Measurements from ENCODE around the gene FRRS1.
A peak's percentile ranks its signal among the peaks of the same experiment; 100 is the strongest.

FRRS1 gene

GRCh38 chr1:99675292-99675691, 91.1 kb downstream of the FRRS1 start:
- DNase-seq = no peak

DNA sequence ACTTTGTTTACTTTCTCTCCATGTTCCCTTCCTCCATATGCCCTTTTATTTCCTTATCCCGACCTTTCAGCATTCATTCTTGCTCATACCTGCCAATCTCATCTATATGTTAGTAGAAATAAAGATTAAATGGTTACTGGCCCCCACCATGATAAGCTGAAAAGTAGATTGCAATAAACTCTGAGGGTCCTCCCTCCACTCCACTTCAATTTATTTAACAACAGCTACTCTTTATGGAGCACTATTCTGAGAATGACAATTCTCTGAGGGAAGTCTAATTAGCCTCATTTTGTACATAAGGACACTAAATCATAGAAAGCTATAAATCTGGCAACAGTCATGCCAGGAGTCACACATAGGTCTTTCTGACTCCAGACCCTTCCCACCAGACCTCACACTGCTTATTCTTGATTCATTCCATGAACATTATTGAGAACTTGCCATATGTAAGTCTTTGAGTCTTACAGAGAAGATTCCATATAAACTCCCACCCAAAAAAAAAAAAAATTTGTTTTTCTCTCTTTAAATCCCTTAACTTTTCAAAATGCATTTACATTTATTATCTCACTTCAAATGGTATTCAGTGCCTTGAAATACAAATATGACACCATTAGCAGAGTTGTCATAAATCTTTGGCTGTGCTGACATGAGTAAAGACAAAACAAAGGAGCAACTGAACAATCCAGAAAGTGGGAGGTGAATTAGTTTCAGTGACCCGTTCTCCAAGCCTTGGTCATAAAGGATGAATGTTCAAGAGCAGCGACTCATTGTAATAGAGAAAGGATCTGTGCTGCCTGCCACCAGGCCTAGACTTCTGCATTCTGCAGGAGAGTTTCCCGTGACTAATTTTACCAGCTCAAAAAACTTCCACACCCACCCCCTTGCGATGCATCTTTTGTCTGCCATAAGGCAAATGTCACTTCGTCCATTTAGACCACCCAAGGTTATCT, 92.0 kb downstream of the FRRS1 start:
- peak; percentile 27 to 38 for DNase-seq

DNA sequence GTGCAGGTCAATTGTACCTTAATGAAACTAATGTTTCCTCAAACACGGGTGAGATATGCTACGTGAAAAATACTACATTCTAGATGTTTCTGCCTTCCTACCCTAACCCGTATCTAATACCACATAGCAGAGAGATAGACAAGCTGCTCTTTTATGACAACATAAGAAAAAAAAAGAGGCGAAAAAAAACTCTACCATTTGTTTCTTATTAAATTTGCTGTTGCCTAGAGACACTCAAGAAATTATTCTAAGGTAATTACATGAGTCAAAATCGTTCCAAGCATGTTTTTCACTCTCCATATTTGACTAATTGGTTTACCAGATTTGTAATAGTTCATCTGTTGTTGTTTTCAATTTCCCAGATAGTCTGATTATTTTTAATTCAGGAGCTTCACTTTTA, 93.1 kb downstream of the FRRS1 start:
- DNase-seq = no peak

DNA sequence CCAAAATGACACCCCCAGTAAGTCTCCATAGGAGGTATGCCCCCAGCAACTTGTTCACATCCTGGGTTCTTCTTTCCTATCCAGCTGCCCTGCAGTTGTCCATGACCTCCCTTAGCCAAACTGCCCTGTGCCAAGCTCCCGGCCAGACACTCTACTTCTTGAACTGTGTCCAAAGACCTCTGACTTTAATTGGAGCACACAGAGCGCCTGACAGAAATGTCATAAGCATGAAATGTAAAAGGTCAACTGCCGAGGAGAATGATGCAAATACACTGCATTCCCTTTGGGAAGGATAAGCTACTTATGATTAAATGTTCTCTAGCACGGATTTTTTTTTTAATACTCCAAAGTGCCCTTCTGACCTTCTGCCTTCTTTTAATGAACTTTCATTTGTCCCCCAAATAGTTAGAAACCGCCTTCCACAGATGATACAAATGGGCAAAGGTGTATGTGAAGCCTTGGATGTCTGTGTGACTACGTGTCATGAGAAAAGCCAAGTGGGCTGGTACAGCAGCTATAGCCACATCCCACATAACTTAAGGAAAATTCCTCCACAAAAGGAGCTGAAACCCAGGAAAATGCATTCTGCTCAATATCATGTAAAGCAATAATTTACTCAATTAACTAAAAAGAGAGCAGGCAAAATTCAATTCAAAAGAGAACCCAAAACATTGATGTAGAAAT, 93.8 kb downstream of the FRRS1 start:
- no peak for DNase-seq

DNA sequence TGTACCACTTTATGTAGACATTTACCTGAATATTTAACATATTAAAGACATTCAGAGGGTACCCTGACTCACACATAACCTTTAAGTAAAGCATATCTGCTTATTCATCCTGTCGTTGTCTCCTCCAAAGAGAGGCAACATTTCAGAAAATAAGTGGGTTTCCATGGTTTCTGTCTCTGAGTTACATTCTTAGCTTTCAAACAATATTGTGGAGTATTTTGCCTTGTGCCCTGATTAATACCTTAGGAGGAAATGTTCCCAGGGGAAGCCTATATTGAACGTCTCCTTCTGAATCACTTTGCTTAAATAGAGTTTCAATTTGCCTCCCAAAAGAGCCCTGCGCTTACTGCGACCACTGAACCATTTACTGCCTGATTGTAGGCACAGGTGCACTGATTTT, 94.4 kb downstream of the FRRS1 start:
- DNase-seq = no peak

DNA sequence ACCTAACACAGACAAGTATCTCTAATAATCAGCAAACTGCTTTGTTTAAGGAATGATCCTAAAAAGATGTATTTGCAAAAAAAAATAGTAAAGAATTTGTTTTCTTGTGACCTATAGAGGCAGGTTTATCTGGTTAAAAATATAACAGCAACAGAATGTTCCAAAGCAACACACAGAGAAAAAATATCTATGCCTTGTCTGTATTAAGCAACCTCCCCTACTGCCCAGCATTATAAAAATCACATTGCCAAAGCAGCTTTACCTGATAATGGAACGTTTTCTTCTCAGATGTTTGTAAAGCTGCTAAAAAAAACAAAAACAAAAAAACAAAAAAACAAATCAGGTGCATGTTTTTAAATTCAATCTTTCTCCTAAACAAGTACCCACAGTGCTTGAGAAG, 95.9 kb downstream of the FRRS1 start:
- DNase-seq = no peak

GRCh38 chr1:99669821-99670220, 96.6 kb downstream of the FRRS1 start:
- DNase-seq = no peak

GRCh38 chr1:99669376-99669775, 97.1 kb downstream of the FRRS1 start:
- no peak for DNase-seq

- no peak for DNase-seq
Observed at GRCh38 chr1:99665212-99665611, 101.2 kb downstream of the FRRS1 start.

DNA sequence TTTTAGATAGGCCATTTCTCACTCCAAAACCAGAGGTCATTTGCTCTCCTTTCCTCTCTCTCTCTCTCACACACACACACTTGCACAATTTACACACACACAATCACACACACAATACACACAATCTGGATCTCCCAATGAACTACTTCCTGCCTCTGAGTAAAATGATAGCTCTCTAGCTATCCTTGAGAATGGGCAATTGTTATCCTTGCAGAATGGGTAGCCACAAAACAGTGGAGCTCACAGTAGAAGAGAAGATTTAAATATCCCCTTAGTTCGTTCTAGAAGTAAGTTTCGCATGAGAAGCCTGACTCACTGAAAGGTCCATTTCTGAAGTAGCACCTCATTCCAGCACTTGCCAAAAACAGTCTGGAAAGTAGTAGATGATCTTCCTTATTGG, 102.9 kb downstream of the FRRS1 start:
- no peak for DNase-seq

DNA sequence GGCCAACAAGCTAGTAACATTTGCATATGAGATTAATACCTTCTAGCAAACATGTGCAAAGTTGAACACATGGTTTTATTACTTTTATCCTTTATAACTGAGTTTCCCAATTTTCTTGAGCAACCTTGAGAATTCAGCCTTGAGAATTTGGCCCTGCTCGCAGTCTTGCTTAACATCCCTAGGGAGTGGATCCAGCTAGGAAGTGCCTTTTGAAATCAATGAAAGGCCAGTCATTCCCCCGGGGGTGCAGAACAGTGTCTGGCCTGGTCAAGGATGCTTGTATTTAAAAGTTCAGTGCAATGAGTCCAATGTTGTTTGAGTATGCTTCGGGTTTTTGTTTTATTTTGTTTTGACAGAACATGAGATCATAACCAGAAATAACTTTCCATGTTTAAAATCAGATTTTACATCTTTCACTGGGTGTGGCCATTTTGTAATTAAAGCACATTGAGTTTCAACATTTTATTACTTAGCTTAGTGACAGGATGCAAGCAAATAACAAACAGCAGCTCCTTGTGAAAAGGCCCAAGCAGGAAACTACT, 103.8 kb downstream of the FRRS1 start:
- DNase-seq = no peak

DNA sequence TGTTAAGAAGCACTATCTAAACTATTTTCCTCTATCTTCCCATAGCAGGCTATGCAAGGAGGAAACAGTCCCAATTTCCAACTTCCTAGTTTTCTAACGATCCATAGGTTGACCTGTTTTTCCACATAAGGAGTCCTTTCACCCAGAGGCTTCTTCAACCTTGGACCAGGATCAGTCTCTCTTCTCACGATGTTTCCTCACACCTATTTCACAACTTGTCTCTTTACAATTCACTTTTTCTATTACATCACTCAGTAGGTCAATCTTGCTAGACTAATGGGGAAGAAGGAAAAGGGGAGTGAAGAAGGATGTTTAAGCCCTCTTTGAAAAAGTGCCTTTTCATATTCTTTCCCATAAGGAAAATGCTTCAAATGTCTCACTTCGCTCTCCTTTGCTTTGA, 104.7 kb downstream of the FRRS1 start:
- DNase-seq = no peak

DNA sequence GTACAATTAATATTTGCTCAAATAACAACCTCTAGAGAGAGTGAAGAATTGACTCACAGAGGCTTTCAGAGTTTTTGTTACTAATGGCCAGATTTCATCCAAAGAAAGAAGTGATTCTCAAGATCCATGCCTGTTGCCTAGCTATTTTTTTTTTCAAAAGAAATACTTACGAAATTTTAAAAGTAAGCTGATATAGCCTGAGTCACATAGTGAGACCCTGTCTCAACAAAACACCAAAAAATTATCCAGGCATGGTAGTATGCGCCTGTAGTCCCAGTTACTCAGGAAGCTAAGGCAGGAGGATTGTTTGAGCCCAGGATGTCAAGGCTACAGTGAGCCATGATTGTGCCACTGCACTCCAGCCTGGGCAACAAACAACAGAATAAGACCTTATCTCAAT, 105.9 kb downstream of the FRRS1 start:
- DNase-seq = no peak

GRCh38 chr1:99659755-99660210, 106.7 kb downstream of the FRRS1 start:
- DNase-seq = no peak

Measured in SHP77 (cell line).